Effector CD8-positive, alpha-beta T cell (primary cell): ENCODE results near the gene ADAMTS4.

Source experiments
- DNase-seq: peaks from one replicate; lab custom pipeline; 2025; lab: John Stamatoyannopoulos, UW

The ADAMTS4 gene

DNA sequence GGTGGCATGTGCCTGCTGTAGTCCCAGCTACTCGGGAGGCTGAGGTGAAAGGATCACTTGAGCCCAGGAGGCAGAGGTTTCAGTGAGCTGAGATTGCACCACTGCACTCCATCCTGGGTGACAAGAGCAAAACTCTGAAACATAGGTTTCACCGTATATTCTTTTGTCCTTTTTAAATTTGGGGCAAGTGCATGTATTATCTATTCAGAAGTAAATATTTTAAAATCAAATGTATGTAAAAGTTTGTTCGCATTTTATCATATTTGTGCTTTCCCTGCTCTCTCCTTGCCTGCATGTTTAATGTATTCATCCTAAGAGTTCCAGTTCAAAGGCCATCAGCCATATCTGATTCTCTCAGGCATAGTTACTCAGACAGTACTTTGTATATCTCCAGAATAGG is 53.0 kb downstream of the ADAMTS4 start:
- DNase-seq: no peak

GRCh38 chr1:161140755-161141400 is 58.0 kb downstream of the ADAMTS4 start:
- DNase-seq: no peak

DNA sequence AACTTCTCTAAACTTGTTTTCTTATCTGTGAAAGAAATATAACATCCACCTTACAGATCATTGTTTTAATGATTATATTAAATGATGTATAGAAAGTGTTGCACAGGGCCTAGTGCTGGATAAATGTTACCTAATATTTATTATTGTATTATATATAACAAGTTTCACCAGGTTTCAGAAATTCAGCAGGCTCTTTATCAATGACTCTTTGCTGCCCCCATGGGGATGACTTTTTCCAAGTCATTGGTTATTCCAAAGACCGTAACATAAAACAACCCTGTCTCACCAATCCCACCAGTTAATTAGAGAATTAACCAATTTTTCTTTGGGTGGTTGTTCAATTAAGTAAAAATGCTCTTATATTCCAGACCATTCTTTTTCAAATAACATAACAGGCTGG is 59.1 kb downstream of the ADAMTS4 start:
- DNase-seq: peak; percentile 6

GRCh38 chr1:161138431-161138830 is 60.4 kb downstream of the ADAMTS4 start:
- DNase-seq: no peak

- no peak for DNase-seq
Observed at GRCh38 chr1:161137881-161138280, 61.0 kb downstream of the ADAMTS4 start.
